GM18505 (cell line): ENCODE data around the gene SEZ6.

Experiments used
- ATAC-seq: cut with Tn5 transposase; IDR thresholded peaks from one replicate; pipeline ENCODE4 v1.9.1; 2021; ENCODE audit not compliant: unreplicated experiment
- POLR2A ChIP-seq: IDR thresholded peaks from 4 replicates; pipeline ENCODE4 v1.6.1; 2011; ENCODE audit warnings: borderline replicate concordance; ENCODE audit not compliant: insufficient read depth, insufficient read length; ENCODE audit errors: extremely low read depth

SEZ6 gene

GRCh38 chr17:29042026-29042678, 36.3 kb upstream of the SEZ6 start:
- ATAC-seq: no peak
- no peak for TF ChIP-seq POLR2A

- ATAC-seq: no peak
- no peak for TF ChIP-seq POLR2A
These were observed 35.7 kb upstream of the SEZ6 start for GRCh38 chr17:29041571-29041970.

- no peak for TF ChIP-seq POLR2A
- ATAC-seq: no peak
These were observed 35.3 kb upstream of the SEZ6 start for GRCh38 chr17:29041091-29041490.

- TF ChIP-seq POLR2A: no peak
- no peak for ATAC-seq
These were observed 34.1 kb upstream of the SEZ6 start for GRCh38 chr17:29039764-29040598.

- TF ChIP-seq POLR2A: no peak
- ATAC-seq: no peak
These were observed 32.4 kb upstream of the SEZ6 start for GRCh38 chr17:29038085-29038795.

GRCh38 chr17:29037739-29038084, 31.9 kb upstream of the SEZ6 start:
- TF ChIP-seq POLR2A: no peak
- ATAC-seq: no peak

- ATAC-seq: no peak
- no peak for TF ChIP-seq POLR2A
These were observed 30.8 kb upstream of the SEZ6 start for GRCh38 chr17:29036584-29036983.

- ATAC-seq: no peak
- no peak for TF ChIP-seq POLR2A
These were observed 28.7 kb upstream of the SEZ6 start for GRCh38 chr17:29034510-29034909.

GRCh38 chr17:29032857-29033197, 27.0 kb upstream of the SEZ6 start:
- ATAC-seq: no peak
- no peak for TF ChIP-seq POLR2A

- no peak for ATAC-seq
- no peak for TF ChIP-seq POLR2A
These were observed 26.4 kb upstream of the SEZ6 start for GRCh38 chr17:29032013-29032856.

GRCh38 chr17:29031488-29031887, 25.7 kb upstream of the SEZ6 start:
- ATAC-seq: no peak
- TF ChIP-seq POLR2A: no peak

GRCh38 chr17:29024316-29024952, 18.6 kb upstream of the SEZ6 start:
- no peak for TF ChIP-seq POLR2A
- no peak for ATAC-seq

- no peak for ATAC-seq
- no peak for TF ChIP-seq POLR2A
These were observed 16.2 kb upstream of the SEZ6 start for GRCh38 chr17:29022074-29022473.

GRCh38 chr17:29021226-29021625, 15.4 kb upstream of the SEZ6 start:
- no peak for ATAC-seq
- no peak for TF ChIP-seq POLR2A

- ATAC-seq: no peak
- no peak for TF ChIP-seq POLR2A
These were observed 14.7 kb upstream of the SEZ6 start for GRCh38 chr17:29020576-29020975.
